Ishikawa (cell line): ENCODE data around the gene CRACR2B.

Experiments
- CEBPB ChIP-seq: IDR thresholded peaks from 2 replicates; pipeline ENCODE4 v1.6.1; 2012
- CREB1 ChIP-seq: IDR thresholded peaks from 2 replicates; pipeline ENCODE4 v1.6.1; 2012; ENCODE audit warnings: low read depth
- EGR1 ChIP-seq: IDR thresholded peaks from 2 replicates; pipeline ENCODE4 v1.6.1; 2012
- EP300 ChIP-seq: IDR thresholded peaks from 2 replicates; pipeline ENCODE4 v1.6.1; 2012; ENCODE audit warnings: borderline replicate concordance
- FOXM1 ChIP-seq: IDR thresholded peaks from 2 replicates; pipeline ENCODE4 v1.6.1; 2012; ENCODE audit warnings: low read depth, borderline replicate concordance
- MAX ChIP-seq: IDR thresholded peaks from 2 replicates; pipeline ENCODE4 v1.6.1; 2012
- NFIC ChIP-seq: IDR thresholded peaks from 2 replicates; pipeline ENCODE4 v1.6.1; 2012
- RAD21 ChIP-seq: IDR thresholded peaks from 2 replicates; pipeline ENCODE4 v1.6.1; 2012; ENCODE audit warnings: low read depth
- REST ChIP-seq: IDR thresholded peaks from 2 replicates; pipeline ENCODE4 v1.6.1; 2012; ENCODE audit warnings: low read depth, mild to moderate bottlenecking
- TAF1 ChIP-seq: IDR thresholded peaks from 2 replicates; pipeline ENCODE4 v1.6.1; 2012; ENCODE audit warnings: low read depth, mild to moderate bottlenecking
- TEAD4 ChIP-seq: IDR thresholded peaks from 2 replicates; pipeline ENCODE4 v1.6.1; 2012
- YY1 ChIP-seq: IDR thresholded peaks from 2 replicates; pipeline ENCODE4 v1.6.1; 2012; ENCODE audit warnings: low read depth
- TF ChIP-seq, protein P1 (sequence below): IDR thresholded peaks from 2 replicates; pipeline ENCODE4 v1.6.1; 2012

- no peak for TF ChIP-seq RAD21
- no peak for TF ChIP-seq NFIC
- TF ChIP-seq MAX, result no peak
- TF ChIP-seq, protein P1, sequence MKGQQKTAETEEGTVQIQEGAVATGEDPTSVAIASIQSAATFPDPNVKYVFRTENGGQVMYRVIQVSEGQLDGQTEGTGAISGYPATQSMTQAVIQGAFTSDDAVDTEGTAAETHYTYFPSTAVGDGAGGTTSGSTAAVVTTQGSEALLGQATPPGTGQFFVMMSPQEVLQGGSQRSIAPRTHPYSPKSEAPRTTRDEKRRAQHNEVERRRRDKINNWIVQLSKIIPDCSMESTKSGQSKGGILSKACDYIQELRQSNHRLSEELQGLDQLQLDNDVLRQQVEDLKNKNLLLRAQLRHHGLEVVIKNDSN, result no peak
- TF ChIP-seq YY1, result no peak
- TF ChIP-seq TEAD4, result no peak
- no peak for TF ChIP-seq EP300
- no peak for TF ChIP-seq FOXM1
- no peak for TF ChIP-seq REST
- TF ChIP-seq CREB1, result no peak
- no peak for TF ChIP-seq TAF1
- no peak for TF ChIP-seq CEBPB
- no peak for TF ChIP-seq EGR1
Measured at GRCh38 chr11:786235-787083, 41.3 kb upstream of the CRACR2B start.
